NCI-H2196 (cell line): ENCODE data around the gene OSTN.

ENCODE experiments used
- DNase-seq: peaks from one replicate; lab custom pipeline; 2025; ENCODE audit not compliant: unreplicated experiment; lab: John Stamatoyannopoulos, UW

The OSTN gene

GRCh38 chr3:191306428-191306827, 107.4 kb downstream of the OSTN start:
- no peak for DNase-seq

GRCh38 chr3:191307341-191307740, 108.3 kb downstream of the OSTN start:
- DNase-seq = no peak

- no peak for DNase-seq
Measured at GRCh38 chr3:191313296-191313695, 114.3 kb downstream of the OSTN start.

GRCh38 chr3:191314109-191314728, 115.2 kb downstream of the OSTN start:
- no peak for DNase-seq
